RWPE1 (cell line): ENCODE measurements around the gene PAK3.

Experiments
- CTCF ChIA-PET: fragments of 350-600 bp; sonication (Branson Sonifier 250); formaldehyde crosslinking; extraction: SDS; loops from one replicate; lab custom pipeline; 2021; lab: Yijun Ruan, JAX
- POLR2A ChIA-PET: fragments of 400-600 bp; formaldehyde crosslinking; extraction: SDS; loops from one replicate; lab custom pipeline; 2020; ENCODE audit warnings: antibody characterized with exemption; ENCODE audit not compliant: low non-redundant PET; lab: Yijun Ruan, JAX
- DNase-seq: peaks from one replicate; pipeline ENCODE4 v3.0.0; 2012; ENCODE audit warnings: low spot score
- H3K27ac ChIP-seq: fragments of 450-650 bp; 2 replicates; pipeline ENCODE4 v1.5.1; 2017
- TF ChIP-seq, protein P1 (sequence below): fragments of 450-650 bp; conservative IDR thresholded peaks from 2 replicates; pipeline ENCODE4 v1.5.1; 2017; ENCODE audit warnings: low read depth, mild to moderate bottlenecking

The PAK3 gene

GRCh38 chrX:111265486-111265885 lies 169.5 kb downstream of the PAK3 start:
- ChIA-PET POLR2A (no interaction called here), CTCF (no interaction called here)
- no peak for DNase-seq
- no peak overlapping the region for H3K27ac ChIP-seq
- TF ChIP-seq, protein P1, sequence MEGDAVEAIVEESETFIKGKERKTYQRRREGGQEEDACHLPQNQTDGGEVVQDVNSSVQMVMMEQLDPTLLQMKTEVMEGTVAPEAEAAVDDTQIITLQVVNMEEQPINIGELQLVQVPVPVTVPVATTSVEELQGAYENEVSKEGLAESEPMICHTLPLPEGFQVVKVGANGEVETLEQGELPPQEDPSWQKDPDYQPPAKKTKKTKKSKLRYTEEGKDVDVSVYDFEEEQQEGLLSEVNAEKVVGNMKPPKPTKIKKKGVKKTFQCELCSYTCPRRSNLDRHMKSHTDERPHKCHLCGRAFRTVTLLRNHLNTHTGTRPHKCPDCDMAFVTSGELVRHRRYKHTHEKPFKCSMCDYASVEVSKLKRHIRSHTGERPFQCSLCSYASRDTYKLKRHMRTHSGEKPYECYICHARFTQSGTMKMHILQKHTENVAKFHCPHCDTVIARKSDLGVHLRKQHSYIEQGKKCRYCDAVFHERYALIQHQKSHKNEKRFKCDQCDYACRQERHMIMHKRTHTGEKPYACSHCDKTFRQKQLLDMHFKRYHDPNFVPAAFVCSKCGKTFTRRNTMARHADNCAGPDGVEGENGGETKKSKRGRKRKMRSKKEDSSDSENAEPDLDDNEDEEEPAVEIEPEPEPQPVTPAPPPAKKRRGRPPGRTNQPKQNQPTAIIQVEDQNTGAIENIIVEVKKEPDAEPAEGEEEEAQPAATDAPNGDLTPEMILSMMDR, result no peak

DNA sequence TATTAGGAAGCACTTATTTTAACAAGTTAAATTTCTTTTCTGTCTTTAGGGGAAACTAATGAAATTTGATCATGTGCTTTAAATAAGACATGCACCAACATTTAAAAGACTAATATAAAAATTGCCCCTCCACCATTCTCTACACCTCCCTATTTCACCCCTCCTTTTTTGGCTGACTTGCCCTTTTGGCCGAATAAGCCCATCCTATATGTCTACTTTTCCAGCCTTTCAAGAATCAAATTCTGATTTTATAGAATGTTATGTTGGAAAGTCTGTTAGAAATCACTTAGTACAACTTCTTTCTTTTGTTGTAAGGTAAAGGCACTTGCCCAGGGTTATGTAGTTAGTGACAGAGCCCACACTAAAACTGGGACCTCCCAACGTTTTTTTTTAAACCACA lies 172.5 kb downstream of the PAK3 start:
- TF ChIP-seq, protein P1, result no peak
- POLR2A ChIA-PET, result no interaction called here
- no peak overlapping the region for H3K27ac ChIP-seq
- CTCF ChIA-PET, result no interaction called here
- DNase-seq, result no peak

- DNase-seq, result peak; percentile 8
- ChIA-PET POLR2A (no interaction called here), CTCF (no interaction called here)
- TF ChIP-seq, protein P1, result no peak
- no peak within 1 kb of the TSS for H3K27ac ChIP-seq
Observed at GRCh38 chrX:111270339-111270738, 174.3 kb downstream of the PAK3 start, which contains the start of gene CAPN6. TSS of gene CAPN6 (minus strand) at chrX:111270483. CDS start at chrX:111263936, 6,547 bp downstream.
